Stimulated activated CD8-positive, alpha-beta memory T cell treated with anti-CD3 and anti-CD28 coated beads, Interleukin-4, amount 100 ng/mL, for 4 hours (primary cell): ENCODE results near the gene DUSP9.

Experiments
- DNase-seq, 2 donors: peaks; one replicate each; pipeline ENCODE4 v3.0.0-alpha.2; 2020; ENCODE audit warnings: low read depth in 2 of 2, low spot score in 1 of 2

DUSP9 gene

GRCh38 chrX:153647461-153648357, 706 bp downstream of the DUSP9 start:
- no peak for DNase-seq

- no peak for DNase-seq
Measured at GRCh38 chrX:153648358-153649177, 1.6 kb downstream of the DUSP9 start.

GRCh38 chrX:153649178-153649914, 2.3 kb downstream of the DUSP9 start:
- DNase-seq, result no peak

- no peak for DNase-seq
Measured at GRCh38 chrX:153649915-153650782, 3.1 kb downstream of the DUSP9 start.

DNA sequence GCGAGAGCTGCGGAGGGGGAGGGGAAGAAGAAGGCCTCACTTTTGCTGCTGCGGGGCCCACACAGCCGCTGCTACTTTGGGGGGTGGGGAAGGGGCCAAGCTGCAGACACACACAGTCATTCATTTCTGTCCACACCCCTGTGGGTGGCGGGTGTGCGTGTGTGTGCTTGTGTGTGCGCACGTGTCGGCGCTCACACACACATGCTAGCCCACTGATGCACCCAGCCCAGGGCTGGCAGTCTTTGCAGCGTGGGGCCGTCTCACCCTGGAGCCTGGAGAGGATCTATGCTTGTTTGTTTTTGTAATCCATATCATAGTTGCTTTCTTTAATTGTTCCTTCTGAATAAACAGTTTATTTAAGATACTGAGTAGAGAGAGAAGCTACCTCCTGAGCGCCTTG, 4.0 kb downstream of the DUSP9 start:
- DNase-seq, result no peak

DNA sequence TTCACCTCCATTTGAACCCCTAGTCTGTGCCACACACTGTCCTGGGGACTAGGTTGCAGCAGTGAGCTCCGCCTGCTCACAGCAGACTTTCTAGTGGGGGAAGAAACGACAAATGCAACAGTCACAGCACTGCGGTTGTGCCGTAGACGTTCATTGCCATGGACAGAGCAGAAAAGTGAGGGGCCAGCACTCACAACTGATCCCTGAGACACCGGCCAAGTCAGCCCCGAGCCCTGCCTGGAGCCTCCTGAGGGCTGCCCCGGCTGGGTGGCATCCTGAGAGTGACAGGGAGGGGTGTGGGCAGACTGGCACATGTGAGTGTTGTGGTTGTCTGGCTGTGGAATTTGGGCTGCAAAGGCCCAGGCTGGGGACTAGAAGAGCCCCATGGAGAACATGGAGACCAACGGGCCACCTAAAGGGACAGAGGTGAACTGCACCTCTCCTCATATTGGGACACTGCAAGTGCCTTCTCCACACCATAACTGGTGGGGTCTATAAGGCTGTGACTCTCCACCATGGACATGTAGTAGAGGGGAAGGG, 4.6 kb downstream of the DUSP9 start:
- no peak for DNase-seq

DNA sequence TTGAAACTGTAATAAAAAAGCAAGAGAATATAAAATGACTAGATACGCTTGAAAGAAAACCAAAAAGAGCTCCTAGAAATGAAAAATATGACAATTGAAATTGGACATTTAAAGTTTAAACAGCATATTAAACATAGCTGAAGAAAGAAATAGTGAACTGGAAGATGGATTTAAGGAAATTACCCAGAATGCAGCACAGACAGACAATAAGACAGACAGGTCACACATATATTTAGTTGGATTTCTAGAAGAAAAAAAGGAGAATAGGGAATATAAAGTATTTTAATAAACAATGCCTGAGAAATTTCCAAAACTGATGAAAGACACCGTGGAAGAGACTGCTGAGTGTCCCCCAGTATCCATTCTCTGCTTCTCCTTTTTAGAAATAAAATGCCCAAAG, 6.6 kb downstream of the DUSP9 start:
- DNase-seq, result no peak

DNA sequence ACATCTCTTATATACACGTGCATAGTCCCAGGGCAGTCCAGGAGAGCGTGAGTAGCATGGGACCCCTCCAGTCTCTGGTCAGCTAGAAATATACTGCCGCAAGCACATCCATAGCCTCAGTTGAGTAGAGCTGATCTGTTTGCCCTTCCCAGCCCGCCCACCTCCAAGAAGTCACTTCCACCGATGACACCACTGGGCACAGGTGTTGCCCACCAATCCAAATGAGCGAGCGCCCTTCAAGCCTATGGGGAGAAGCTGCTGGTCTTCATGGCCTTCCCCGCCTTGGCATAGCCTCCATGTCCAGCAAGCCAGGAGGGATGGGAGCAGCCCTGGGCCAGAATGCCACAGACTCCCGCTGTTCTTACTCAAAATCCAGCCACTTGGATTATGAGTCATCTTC, 10.2 kb downstream of the DUSP9 start:
- DNase-seq, result no peak

- DNase-seq, result no peak
Measured at GRCh38 chrX:153659268-153659667, 12.3 kb downstream of the DUSP9 start.

- peak in 1 of 2 donors; percentile 16 for DNase-seq
Measured at GRCh38 chrX:153662266-153662665, 15.3 kb downstream of the DUSP9 start.

DNA sequence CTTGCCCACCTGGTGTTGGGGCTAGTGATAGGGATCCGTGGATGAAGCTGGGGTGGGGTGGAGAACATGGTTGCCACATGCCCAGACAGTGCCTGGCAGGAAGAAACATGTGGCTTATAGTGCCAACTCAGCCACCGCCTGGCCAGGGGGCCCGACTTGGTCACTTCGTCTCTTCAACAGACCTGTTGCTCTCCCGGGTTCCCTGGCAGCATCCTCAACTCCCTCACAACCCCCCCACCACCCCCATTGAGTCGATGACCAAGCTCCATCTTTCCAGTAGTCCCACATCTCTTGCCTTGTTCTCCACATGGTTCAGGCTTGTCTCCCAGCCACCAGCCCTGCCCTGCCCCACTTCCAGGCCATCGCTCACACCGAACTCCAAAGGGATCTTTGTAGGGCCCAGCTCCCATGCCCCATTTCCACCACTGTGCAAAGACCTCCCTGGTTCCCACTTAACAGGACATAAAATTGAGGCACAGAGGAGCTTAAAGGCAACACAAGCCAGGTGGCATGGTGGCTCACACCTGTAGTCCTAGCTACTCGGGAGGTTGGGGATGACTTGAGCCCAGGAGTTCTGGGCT, 18.8 kb downstream of the DUSP9 start:
- DNase-seq, result no peak

GRCh38 chrX:153667281-153667955, 20.4 kb downstream of the DUSP9 start:
- DNase-seq, result no peak

DNA sequence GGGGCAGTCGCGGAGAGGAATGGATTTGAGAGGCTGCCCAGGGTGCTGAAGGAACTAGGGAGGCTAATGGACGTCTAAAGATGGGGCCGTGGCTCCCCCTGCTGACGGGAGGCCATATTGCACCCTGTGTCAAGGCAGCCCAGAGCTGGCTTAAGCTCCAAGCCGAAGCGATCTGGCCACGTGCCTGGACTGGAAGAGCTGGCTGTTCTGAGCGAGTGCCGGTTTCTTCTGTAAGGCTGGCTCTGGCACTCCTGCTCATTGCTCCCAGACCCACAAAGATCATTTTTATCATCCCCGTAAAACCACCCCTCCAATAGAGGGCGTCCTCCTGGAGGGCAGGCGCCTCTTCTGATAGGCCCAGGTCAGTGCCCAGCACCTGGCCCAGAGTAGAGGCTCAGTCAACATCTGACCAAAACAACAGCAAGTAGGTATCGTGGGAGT, 21.0 kb downstream of the DUSP9 start:
- peak in 1 of 2 donors; percentile 58 for DNase-seq

DNA sequence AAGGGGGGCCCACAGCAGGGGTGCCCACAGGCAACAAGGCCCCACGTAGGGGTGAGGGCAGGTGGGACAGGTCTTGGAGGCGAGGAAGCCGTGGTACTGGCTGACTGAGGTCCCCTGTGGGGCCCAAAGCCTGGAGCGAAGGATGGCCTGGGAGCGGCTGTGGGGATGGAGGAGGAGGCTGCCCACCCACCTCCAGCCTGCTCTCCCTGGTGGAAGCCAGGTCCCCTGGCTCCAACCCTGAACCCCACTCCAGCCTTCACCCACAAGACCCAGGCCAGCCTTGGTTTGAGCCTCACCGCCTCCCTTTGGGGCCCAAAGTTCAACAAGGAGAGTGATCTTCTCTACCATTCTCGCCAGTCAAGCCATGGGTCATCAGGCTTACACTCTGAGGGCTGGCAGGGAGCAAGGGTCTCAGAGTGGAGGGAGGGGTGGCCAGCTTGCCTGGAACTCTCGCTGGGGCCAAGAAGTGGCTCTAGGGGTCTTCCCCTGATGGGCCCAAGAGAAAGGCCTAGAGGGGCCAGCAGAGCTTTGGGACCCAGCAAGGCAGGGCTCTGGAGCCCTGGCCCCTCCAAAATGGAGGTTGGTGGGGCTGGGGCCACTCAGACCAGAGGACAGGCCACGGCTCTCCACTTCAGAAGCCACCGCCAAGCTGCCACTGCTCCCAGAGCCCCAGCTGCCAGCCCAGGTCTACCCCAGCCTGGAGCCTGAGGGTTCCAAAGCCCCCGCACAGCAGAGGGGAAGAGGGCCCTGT, 21.6 kb downstream of the DUSP9 start:
- no peak for DNase-seq

- DNase-seq, result no peak
Measured at GRCh38 chrX:153669174-153669890, 22.3 kb downstream of the DUSP9 start.

- no peak for DNase-seq
Measured at GRCh38 chrX:153669901-153670731, 23.1 kb downstream of the DUSP9 start.
